Naive thymus-derived CD4-positive, alpha-beta T cell (primary cell): ENCODE measurements around the gene CEP164. TPM values are rescaled to one million over a fixed set of nuclear protein-coding genes. Genes with fewer than 3 reads are reported as not detected.

Experiments used
- ATAC-seq: fragments of 150-1000 bp; cut with Tn5 transposase; 2 replicates; pipeline ENCODE4 v1.10.0; 2021; ENCODE audit warnings: mild to moderate bottlenecking, moderate library complexity
- CTCF ChIA-PET: fragments of 350-600 bp; sonication (Branson Sonifier 250); formaldehyde crosslinking; loops from one replicate; lab custom pipeline; 2021; ENCODE audit warnings: antibody characterized with exemption; lab: Charles Lee
- POLR2A ChIA-PET: fragments of 350-600 bp; sonication (Branson Sonifier 250); formaldehyde crosslinking; loops from one replicate; lab custom pipeline; 2021; ENCODE audit warnings: antibody characterized with exemption, inconsistent platforms; lab: Charles Lee
- DNase-seq, 9 donors: peaks; one replicate each; pipeline versions ENCODE4 v3.0.0 to v3.0.0-alpha.2; 2020 to 2022; ENCODE audit warnings: mixed read lengths in 1 of 9
- H3K27ac ChIP-seq: one replicate; pipeline ENCODE4 v1.7.0; 2013; ENCODE audit warnings: mild to moderate bottlenecking, low read depth, low read length, moderate library complexity
- H3K27me3 ChIP-seq, 2 donors: one replicate each; pipeline ENCODE4 v1.7.0; 2013; ENCODE audit warnings: low read length in 2 of 2, mild to moderate bottlenecking in 2 of 2, moderate library complexity in 2 of 2; ENCODE audit not compliant: control insufficient read depth in 2 of 2, insufficient read depth in 2 of 2
- H3K36me3 ChIP-seq, 3 experiments: 1 replicate in 2 of 3; 2 replicates in 1 of 3; pipeline ENCODE4 v1.7.0; 2013; ENCODE audit warnings: low read length in 3 of 3, mild to moderate bottlenecking in 3 of 3, moderate library complexity in 1 of 3; ENCODE audit not compliant: insufficient read depth in 3 of 3, control insufficient read depth in 2 of 3
- H3K4me1 ChIP-seq, 2 donors: one replicate each; pipeline ENCODE4 v1.7.0; 2013; ENCODE audit warnings: low read length in 2 of 2, mild to moderate bottlenecking in 2 of 2, moderate library complexity in 1 of 2; ENCODE audit not compliant: control insufficient read depth in 2 of 2, insufficient read depth in 2 of 2
- H3K4me3 ChIP-seq: 2 replicates; pipeline ENCODE4 v1.7.0; 2013; ENCODE audit warnings: mild to moderate bottlenecking, low read length
- H3K9me3 ChIP-seq, 3 experiments: 1 replicate in 2 of 3; 2 replicates in 1 of 3; pipeline ENCODE4 v1.7.0; 2013; ENCODE audit warnings: low read length in 3 of 3; ENCODE audit not compliant: control insufficient read depth in 2 of 3
- H3K27ac Mint-ChIP-seq, 9 donors: one replicate each; pipeline ENCODE4 v1.8.0; 2020 to 2022; ENCODE audit warnings: mixed read lengths in 9 of 9, mild to moderate bottlenecking in 8 of 9, moderate library complexity in 5 of 9, inconsistent platforms in 2 of 9
- H3K27me3 Mint-ChIP-seq, 5 donors: one replicate each; pipeline ENCODE4 v1.8.0; 2021 to 2022; ENCODE audit warnings: mixed read lengths in 5 of 5, mild to moderate bottlenecking in 1 of 5
- H3K36me3 Mint-ChIP-seq, 5 donors: one replicate each; pipeline ENCODE4 v1.8.0; 2020 to 2022; ENCODE audit warnings: mixed read lengths in 5 of 5, mild to moderate bottlenecking in 3 of 5, inconsistent platforms in 1 of 5
- H3K4me1 Mint-ChIP-seq, 7 donors: one replicate each; pipeline ENCODE4 v1.8.0; 2020 to 2022; ENCODE audit warnings: mixed read lengths in 7 of 7, mild to moderate bottlenecking in 3 of 7, inconsistent platforms in 1 of 7
- H3K4me3 Mint-ChIP-seq, 10 donors: one replicate each; pipeline ENCODE4 v1.8.0; 2020 to 2022; ENCODE audit warnings: mild to moderate bottlenecking in 10 of 10, mixed read lengths in 10 of 10, moderate library complexity in 6 of 10, inconsistent platforms in 2 of 10
- H3K9me3 Mint-ChIP-seq, 11 donors: one replicate each; pipeline ENCODE4 v1.8.0; 2020 to 2022; ENCODE audit warnings: mixed read lengths in 11 of 11, mild to moderate bottlenecking in 4 of 11, inconsistent platforms in 1 of 11, moderate library complexity in 1 of 11
- intact Hi-C, 2 donors: fragments of 100-400 bp; cut with micrococcal nuclease; formaldehyde crosslinking; loops; one replicate each; pipeline ENCODE4 v1.15.1; 2023
- polyA plus RNA-seq, 2 donors: library from polyadenylated mRNA; unstranded; fragments of 300-500 nt; fragmentation: Illumina TruSeq; gene quantifications; one replicate each; pipeline ENCODE4 v1.2.3, GENCODE V29; 2021
- total RNA-seq, 6 experiments: library from RNA in 5 of 6; stranded (reverse) in 5 of 6; gene quantifications; 1 replicate in 5 of 6; 2 replicates in 1 of 6; pipeline ENCODE4 v1.2.3 and lab custom pipeline; 2021 to 2026

CEP164 gene
- total and polyA plus RNA-seq, 7 experiments from 2014 or later = 16.2 to 47.6 (median 36.7) TPM

DNA sequence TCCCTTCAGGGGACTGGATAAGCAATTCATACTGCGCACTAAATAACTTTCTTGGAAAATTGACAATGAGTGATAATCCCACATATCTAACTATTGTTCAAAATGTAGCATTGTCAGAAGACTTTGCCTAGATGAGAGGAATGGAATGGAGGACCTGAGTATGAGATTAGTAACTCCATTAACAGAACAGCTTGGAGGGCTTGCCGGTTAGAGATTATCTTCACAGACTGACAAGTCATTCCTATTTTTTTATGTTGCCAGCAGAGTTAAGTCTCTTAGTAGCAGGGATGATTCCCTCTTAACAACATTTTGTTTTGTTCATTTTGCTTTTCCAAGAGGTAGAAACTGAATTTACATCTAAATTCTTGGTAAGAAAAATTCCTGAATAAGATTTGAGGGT, 43.6 kb upstream of the CEP164 start:
- Mint-ChIP-seq H3K27ac (peak overlapping the region in 1 of 9 donors; percentile 33), H3K27me3 (no peaks in the 10 kb centered on the region), H3K36me3 (peaks cover 4 to 72% (median 34%) of the 10 kb centered on the region in 5 donors), H3K4me1 (peaks cover 3 to 11% (median 7%) of the 10 kb centered on the region in 7 donors), H3K4me3 (no peak overlapping the region), H3K9me3 (no peaks in the 10 kb centered on the region)
- Histone ChIP-seq H3K9me3 (no peaks in the 10 kb centered on the region), H3K27ac (no peak overlapping the region), H3K4me1 (peaks cover 0 to 24% of the 10 kb centered on the region in 2 donors), H3K36me3 (peaks cover 0 to 75% (median 8%) of the 10 kb centered on the region in 3 experiments), H3K4me3 (no peak overlapping the region), H3K27me3 (no peaks in the 10 kb centered on the region)
- ChIA-PET CTCF (no interaction called here), POLR2A (no interaction called here)
- DNase-seq (no peak), ATAC-seq (no peak)
- intact Hi-C loops = no loop called here

DNA sequence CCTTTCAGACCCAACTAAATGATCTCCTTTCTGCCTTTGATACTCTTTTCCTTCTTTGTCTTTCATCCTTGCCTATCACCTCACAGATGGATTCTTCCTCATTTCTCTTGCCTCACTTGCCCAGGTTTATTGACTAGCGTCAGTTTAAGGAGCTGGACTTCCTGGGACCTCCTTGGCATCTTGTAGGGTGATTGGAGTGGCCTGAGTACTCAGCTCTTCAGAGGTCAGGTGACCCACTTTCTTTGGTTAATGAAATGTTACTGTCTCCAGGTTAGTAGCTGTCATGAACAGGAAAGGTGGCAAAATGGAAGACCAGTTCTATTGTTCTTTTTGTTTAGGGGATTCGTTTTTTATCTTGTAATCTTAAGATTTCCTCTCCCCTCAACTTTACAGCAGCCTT, 41.1 kb upstream of the CEP164 start:
- Histone ChIP-seq H3K36me3 (peaks cover 0 to 65% (median 8%) of the 10 kb centered on the region in 3 experiments), H3K4me3 (no peak overlapping the region), H3K4me1 (peaks cover 0 to 6% of the 10 kb centered on the region in 2 donors), H3K9me3 (no peaks in the 10 kb centered on the region), H3K27ac (no peak overlapping the region), H3K27me3 (no peaks in the 10 kb centered on the region)
- H3K27ac Mint-ChIP-seq = peak overlapping the region in 2 of 9 donors; percentile 3 to 39
- no peaks in the 10 kb centered on the region for H3K4me1 Mint-ChIP-seq
- ATAC-seq (no peak), DNase-seq (no peak)
- intact Hi-C loops = no loop called here
- no peak overlapping the region for H3K4me3 Mint-ChIP-seq
- ChIA-PET CTCF (no interaction called here), POLR2A (no interaction called here)
- peaks cover 4 to 68% (median 28%) of the 10 kb centered on the region in 5 donors for H3K36me3 Mint-ChIP-seq
- H3K27me3 Mint-ChIP-seq = no peaks in the 10 kb centered on the region
- no peaks in the 10 kb centered on the region for H3K9me3 Mint-ChIP-seq

DNA sequence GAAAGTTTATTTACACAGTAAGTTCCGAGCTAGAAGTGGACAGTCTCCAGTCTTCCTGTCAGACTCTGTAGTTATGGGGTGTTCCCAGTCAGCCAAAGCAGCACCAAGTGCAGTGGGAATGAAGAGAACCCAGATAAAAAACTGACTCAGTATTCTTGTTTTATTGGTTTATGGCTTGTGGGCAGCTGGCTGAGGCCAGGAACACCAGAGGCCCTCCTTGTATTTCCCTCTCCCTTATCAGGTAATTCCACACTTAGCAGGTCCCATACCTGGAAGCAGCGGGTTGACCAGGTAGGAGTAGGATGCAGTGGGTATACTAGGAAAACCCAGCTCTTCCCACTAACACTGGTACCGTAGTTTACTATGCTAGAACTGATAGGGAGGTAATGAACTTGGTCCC, 40.0 kb upstream of the CEP164 start:
- ChIA-PET POLR2A (interaction anchor here (1.3 kb wide), 1 partner anchor 9 kb away, joined by 3 read pairs; no protein-coding TSS in a partner anchor), CTCF (no interaction called here)
- Histone ChIP-seq H3K36me3 (peaks cover 0 to 54% (median under 1%) of the 10 kb centered on the region in 3 experiments), H3K4me3 (no peak overlapping the region), H3K27me3 (no peaks in the 10 kb centered on the region), H3K27ac (no peak overlapping the region), H3K9me3 (no peaks in the 10 kb centered on the region), H3K4me1 (no peaks in the 10 kb centered on the region)
- DNase-seq (no peak), ATAC-seq (no peak)
- H3K27me3 Mint-ChIP-seq = no peaks in the 10 kb centered on the region
- no peaks in the 10 kb centered on the region for H3K9me3 Mint-ChIP-seq
- H3K4me3 Mint-ChIP-seq = no peak overlapping the region
- H3K36me3 Mint-ChIP-seq = peaks cover 4 to 57% (median 17%) of the 10 kb centered on the region in 5 donors
- peaks cover 0 to under 1% (median 0%) of the 10 kb centered on the region in 7 donors for H3K4me1 Mint-ChIP-seq
- intact Hi-C loops = no loop called here
- H3K27ac Mint-ChIP-seq = peak overlapping the region in 1 of 9 donors; percentile 33

DNA sequence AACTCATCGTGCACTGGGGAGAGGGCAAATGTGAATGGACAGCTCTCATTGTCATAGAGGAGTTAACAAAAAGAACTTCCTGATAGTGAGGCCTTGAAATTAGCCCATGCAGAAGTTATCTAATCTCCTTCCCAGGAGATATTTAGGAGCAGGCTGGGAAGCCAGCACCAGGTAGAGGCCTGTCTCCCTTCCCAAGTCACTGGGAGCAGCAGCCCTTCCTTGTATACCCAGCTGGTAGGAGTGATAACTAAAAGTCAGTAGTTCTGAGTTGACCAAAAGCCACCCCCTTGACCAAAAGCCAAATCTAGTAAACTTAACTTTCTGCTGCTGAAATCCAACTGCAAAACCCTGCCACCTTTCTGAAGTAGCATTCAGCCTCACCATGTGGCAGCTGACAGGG, 37.9 kb upstream of the CEP164 start:
- peaks cover 2 to 44% (median 13%) of the 10 kb centered on the region in 5 donors for H3K36me3 Mint-ChIP-seq
- ATAC-seq (no peak), DNase-seq (no peak)
- H3K4me3 Mint-ChIP-seq = no peak overlapping the region
- no peak overlapping the region for H3K27ac ChIP-seq
- H3K9me3 ChIP-seq = no peaks in the 10 kb centered on the region
- no peaks in the 10 kb centered on the region for H3K9me3 Mint-ChIP-seq
- no peaks in the 10 kb centered on the region for H3K27me3 Mint-ChIP-seq
- H3K4me1 ChIP-seq = no peaks in the 10 kb centered on the region
- CTCF ChIA-PET = no interaction called here
- peaks cover 0 to 6% (median 0%) of the 10 kb centered on the region in 7 donors for H3K4me1 Mint-ChIP-seq
- no peak overlapping the region for H3K4me3 ChIP-seq
- intact Hi-C loops = no loop called here
- POLR2A ChIA-PET = no interaction called here
- peak overlapping the region in 1 of 9 donors; percentile 41 for H3K27ac Mint-ChIP-seq
- peaks cover 0 to 34% (median 0%) of the 10 kb centered on the region in 3 experiments for H3K36me3 ChIP-seq
- no peaks in the 10 kb centered on the region for H3K27me3 ChIP-seq

DNA sequence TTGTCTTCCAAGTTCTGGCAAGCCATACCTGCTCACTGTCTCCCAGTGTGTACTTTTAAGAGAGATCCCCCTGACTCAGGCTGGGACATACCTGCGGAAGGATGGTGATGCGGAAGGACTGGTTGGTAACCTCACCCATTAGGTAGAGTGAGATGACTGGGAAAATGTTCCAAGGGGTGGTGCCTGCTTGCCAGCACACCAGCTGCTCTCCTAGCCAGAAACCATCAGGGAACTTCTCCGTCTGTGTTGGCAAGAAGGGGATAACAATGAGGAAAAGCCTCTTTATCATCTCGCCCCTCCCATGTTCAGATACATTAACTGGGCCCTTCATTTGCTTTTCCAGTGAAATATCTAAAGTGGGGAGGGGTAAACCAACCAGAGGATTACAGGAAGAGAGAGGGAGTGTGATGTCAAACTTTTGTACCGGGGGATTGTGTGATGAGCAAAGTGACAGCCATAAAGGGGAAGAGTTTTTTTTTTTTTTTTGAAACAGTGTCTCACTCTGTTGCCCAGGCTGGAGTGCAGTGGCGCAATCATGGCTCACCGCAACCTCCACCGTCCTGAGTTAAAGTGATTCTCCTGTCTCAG, 36.8 kb upstream of the CEP164 start, which contains the start of gene BACE1-AS:
TSS of gene BACE1-AS (plus strand) at position 538 of the 588 bp plus-strand sequence.
- no peak within 1 kb of the TSS for H3K4me3 ChIP-seq
- no peaks in the 10 kb centered on the region for H3K4me1 ChIP-seq
- peaks cover 0 to 6% (median 0%) of the 10 kb centered on the region in 7 donors for H3K4me1 Mint-ChIP-seq
- peaks cover 0 to 36% (median 13%) of the 10 kb centered on the region in 5 donors for H3K36me3 Mint-ChIP-seq
- no peaks in the 10 kb centered on the region for H3K27me3 ChIP-seq
- CTCF ChIA-PET = interaction anchor here (0.6 kb wide), 1 partner anchor 406 kb away, joined by 3 read pairs; no protein-coding TSS in a partner anchor
- H3K27ac ChIP-seq = no peak within 1 kb of the TSS
- no peak within 1 kb of the TSS for H3K4me3 Mint-ChIP-seq
- H3K9me3 Mint-ChIP-seq = no peaks in the 10 kb centered on the region
- POLR2A ChIA-PET = no interaction called here
- DNase-seq = no peak
- no peaks in the 10 kb centered on the region for H3K9me3 ChIP-seq
- no peak for ATAC-seq
- H3K36me3 ChIP-seq = peaks cover 0 to 23% (median 0%) of the 10 kb centered on the region in 3 experiments
- peak within 1 kb of the TSS in 3 of 9 donors; percentile 41 to 81 (median 67) for H3K27ac Mint-ChIP-seq
- H3K27me3 Mint-ChIP-seq = no peaks in the 10 kb centered on the region
- intact Hi-C loops = no loop called here

DNA sequence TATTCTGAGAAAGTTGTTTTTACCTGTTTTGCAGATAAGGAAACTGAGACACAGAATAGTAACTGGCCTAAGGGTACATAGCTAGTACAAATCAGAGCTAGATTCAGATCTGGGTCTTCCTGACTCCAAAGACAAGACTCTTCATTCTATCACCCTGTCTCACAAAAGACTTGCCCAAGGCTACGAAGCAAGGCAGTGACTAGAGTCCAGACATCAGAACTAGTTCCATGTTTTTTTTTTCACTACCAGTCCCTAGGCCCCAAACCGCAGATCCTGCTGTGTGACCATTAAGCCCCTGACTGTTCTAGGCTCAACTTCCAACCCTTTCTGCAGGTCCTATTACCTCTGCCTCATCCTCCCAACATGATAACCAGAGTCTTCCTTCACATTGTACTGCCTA, 35.0 kb upstream of the CEP164 start:
- H3K9me3 Mint-ChIP-seq = no peaks in the 10 kb centered on the region
- H3K4me1 Mint-ChIP-seq = peaks cover 0 to 6% (median 0%) of the 10 kb centered on the region in 7 donors
- intact Hi-C loops = no loop called here
- DNase-seq = no peak
- no peak for ATAC-seq
- H3K9me3 ChIP-seq = no peaks in the 10 kb centered on the region
- H3K36me3 Mint-ChIP-seq = peaks cover 0 to 25% (median 5%) of the 10 kb centered on the region in 5 donors
- no peak overlapping the region for H3K27ac ChIP-seq
- H3K27ac Mint-ChIP-seq = no peak overlapping the region
- ChIA-PET CTCF (no interaction called here), POLR2A (interaction anchor here (0.7 kb wide), 1 partner anchor 11 kb away, joined by 3 read pairs; no protein-coding TSS in a partner anchor)
- H3K27me3 ChIP-seq = no peaks in the 10 kb centered on the region
- H3K27me3 Mint-ChIP-seq = no peaks in the 10 kb centered on the region
- no peaks in the 10 kb centered on the region for H3K4me1 ChIP-seq
- no peak overlapping the region for H3K4me3 Mint-ChIP-seq
- no peak overlapping the region for H3K4me3 ChIP-seq
- H3K36me3 ChIP-seq = peaks cover 0 to 17% (median 0%) of the 10 kb centered on the region in 3 experiments
